ENCODE results near the gene MINK1. TPM values are rescaled to one million over a fixed set of nuclear protein-coding genes. Genes with fewer than 3 reads are reported as not detected.
"Not testable (repeated sequence)": the region's sequence is repeated elsewhere in the genome, so short reads cannot be mapped to it uniquely, and the experiment has no call there.

Gene MINK1
- polyA plus RNA-seq, 1 experiment = 69.1 TPM

DNA sequence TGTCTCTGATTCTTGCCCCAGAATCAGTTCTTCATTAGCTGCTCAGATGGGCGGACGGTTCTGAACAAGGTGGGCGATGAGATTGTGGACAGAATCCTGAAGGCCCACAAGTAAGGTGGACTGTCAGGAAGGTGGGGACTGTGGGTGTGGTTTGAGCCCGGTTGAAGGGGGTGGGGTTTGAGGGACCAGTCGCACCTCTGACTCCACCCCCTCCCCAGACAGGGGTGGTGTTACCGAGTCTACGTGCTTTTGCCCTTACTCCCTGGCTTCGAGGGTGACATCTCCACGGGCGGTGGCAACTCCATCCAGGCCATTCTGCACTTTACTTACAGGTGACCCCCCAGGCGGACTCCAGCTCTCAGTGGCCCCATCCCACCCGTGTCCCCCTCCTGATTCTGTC lies 14.9 kb upstream of the MINK1 start:
- Histone ChIP-seq H3K4me3 (ENCODE audit: low read depth, low read length) (no peak overlapping the region), H3K27me3 (ENCODE audit: control insufficient read depth, insufficient read depth, low read length) (no peaks in the 10 kb centered on the region), H3K36me3 (ENCODE audit: control insufficient read depth, insufficient read depth, low read length) (peaks cover 21% of the 10 kb centered on the region)
- ChIA-PET POLR2A (no interaction called here), CTCF (interaction anchor here (1.1 kb wide), 1 partner anchor 10 kb away, joined by 4 read pairs; no protein-coding TSS in a partner anchor)
- TF ChIP-seq, protein P1, sequence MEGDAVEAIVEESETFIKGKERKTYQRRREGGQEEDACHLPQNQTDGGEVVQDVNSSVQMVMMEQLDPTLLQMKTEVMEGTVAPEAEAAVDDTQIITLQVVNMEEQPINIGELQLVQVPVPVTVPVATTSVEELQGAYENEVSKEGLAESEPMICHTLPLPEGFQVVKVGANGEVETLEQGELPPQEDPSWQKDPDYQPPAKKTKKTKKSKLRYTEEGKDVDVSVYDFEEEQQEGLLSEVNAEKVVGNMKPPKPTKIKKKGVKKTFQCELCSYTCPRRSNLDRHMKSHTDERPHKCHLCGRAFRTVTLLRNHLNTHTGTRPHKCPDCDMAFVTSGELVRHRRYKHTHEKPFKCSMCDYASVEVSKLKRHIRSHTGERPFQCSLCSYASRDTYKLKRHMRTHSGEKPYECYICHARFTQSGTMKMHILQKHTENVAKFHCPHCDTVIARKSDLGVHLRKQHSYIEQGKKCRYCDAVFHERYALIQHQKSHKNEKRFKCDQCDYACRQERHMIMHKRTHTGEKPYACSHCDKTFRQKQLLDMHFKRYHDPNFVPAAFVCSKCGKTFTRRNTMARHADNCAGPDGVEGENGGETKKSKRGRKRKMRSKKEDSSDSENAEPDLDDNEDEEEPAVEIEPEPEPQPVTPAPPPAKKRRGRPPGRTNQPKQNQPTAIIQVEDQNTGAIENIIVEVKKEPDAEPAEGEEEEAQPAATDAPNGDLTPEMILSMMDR (IDR thresholded peaks at IDR 0.05; ENCODE audit: insufficient read depth, low read depth, low read length) = no peak
- DNase-seq (ENCODE audit: low read depth) = no peak

DNA sequence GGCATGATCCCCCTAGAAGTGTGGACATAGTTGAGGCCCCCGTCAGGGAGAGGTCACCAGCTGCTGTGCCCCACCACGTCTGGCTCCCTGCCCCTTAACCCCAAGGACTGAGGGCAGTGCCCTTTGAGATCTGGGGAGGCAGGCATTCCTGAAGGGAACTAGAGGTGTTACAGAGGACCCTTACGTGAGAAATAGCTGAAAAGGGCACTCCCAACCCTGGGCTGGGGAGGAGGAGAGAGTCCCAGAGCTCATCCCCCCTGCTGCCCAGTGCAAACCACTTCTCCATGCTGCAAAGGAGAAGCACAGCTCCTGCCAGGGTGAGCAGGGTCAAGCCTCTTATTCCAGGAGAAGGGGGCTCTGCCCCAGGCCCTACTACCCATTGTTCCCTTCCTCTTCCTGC lies 10.3 kb upstream of the MINK1 start:
- CTCF ChIA-PET = no interaction called here

DNA sequence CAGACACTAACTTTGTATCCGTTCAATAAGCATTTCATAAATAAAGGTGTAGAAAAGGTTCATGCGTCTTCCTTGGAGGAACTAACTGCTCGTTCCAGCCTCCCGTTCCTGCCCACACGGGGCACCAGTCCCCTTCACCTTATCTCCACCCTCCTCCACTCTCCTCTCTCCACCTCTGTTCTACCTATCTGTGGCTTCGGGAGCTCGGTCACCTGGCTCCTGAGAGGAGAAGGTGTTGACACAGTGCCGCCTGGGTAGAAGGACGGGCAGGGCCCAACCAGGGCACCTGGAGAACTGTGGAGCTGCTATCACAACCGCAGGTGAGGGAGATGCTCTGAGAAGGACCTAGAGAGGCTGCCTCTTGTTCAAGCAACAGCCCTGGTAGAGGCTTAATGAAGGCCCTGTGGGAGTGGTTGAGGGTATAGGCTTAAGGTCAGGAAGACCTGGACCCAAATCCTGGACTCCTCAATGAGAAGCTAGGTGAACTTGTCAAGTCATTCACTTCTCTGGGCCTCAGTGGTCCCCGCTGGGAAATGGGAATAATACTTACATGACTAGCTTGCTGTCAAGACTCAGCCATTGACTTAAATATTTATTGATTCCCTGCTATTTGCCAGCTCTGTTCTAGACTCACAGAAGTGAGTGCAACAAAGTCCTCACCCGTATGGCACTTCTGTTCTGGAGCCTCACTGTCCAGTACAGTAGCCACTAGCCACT lies 9.6 kb upstream of the MINK1 start:
- DNase-seq (ENCODE audit: low read depth) = no peak
- CTCF ChIA-PET = interaction anchor here (0.7 to 1.0 kb wide), 2 partner anchors 9 to 28 kb away, joined by 3 read pairs; partner anchors contain the start of gene PSMB6
- POLR2A ChIA-PET = no interaction called here

More for the DNA sequence above, 10.3 kb upstream of the MINK1 start:
- Histone ChIP-seq H3K27me3 (ENCODE audit: control insufficient read depth, insufficient read depth, low read length) (no peaks in the 10 kb centered on the region), H3K36me3 (ENCODE audit: control insufficient read depth, insufficient read depth, low read length) (peaks cover 3% of the 10 kb centered on the region), H3K4me3 (ENCODE audit: low read depth, low read length) (no peak overlapping the region)
- no peak for DNase-seq (ENCODE audit: low read depth)
- TF ChIP-seq, protein P1 (IDR thresholded peaks at IDR 0.05; ENCODE audit: insufficient read depth, low read depth, low read length) = no peak
- POLR2A ChIA-PET = no interaction called here

DNA sequence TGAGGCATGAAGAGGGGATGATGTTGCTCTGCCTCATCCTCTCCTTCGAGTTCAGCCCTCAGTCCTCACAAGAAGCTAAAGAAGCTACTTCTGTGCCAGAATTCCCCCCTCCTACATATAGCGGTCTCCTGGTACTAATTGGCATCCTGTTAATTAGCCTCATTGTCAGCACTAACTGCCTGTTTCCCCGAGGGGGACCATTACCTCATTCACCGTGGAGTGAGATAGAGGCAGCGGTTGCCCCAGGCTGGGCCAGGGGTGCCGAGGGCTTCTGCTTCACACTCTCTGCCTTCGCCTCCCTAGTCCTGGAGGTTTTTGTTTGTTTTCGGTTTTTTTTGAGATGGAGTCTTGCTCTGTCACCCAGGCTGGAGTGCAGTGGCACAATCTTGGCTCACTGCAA lies 5.7 kb upstream of the MINK1 start:
- TF ChIP-seq, protein P1 (IDR thresholded peaks at IDR 0.05; ENCODE audit: insufficient read depth, low read depth, low read length) = no peak
- CTCF ChIA-PET = no interaction called here
- Histone ChIP-seq H3K4me3 (ENCODE audit: low read depth, low read length) (no peak overlapping the region), H3K36me3 (ENCODE audit: control insufficient read depth, insufficient read depth, low read length) (peaks cover 3% of the 10 kb centered on the region), H3K27me3 (ENCODE audit: control insufficient read depth, insufficient read depth, low read length) (no peaks in the 10 kb centered on the region)
- no peak for DNase-seq (ENCODE audit: low read depth)
- POLR2A ChIA-PET = no interaction called here

More for the DNA sequence above, 9.6 kb upstream of the MINK1 start:
- Histone ChIP-seq H3K27me3 (ENCODE audit: control insufficient read depth, insufficient read depth, low read length) (no peaks in the 10 kb centered on the region), H3K36me3 (ENCODE audit: control insufficient read depth, insufficient read depth, low read length) (peaks cover 3% of the 10 kb centered on the region), H3K4me3 (ENCODE audit: low read depth, low read length) (no peak overlapping the region)
- TF ChIP-seq, protein P1 (IDR thresholded peaks at IDR 0.05; ENCODE audit: insufficient read depth, low read depth, low read length) = no peak

DNA sequence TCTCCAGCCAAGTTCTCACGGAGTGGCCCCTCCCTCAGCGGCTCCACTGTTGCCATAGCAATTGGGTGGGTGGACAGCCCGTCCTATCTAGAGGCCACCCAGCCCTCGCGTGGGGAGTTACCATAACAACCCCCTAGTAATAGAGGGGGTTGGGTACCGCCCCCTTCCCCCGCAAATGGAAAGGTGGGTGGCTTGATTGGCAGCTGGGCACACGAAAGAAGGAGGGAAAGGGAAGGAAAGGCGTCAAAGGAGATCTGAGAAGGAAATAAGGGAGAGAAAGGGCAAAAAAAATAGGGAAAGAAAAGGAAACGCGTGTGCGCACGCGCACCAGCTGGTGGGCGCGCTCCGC lies 337 bp upstream of the MINK1 start:
- DNase-seq (ENCODE audit: low read depth); H3K36me3 ChIP-seq (ENCODE audit: control insufficient read depth, insufficient read depth, low read length); H3K27me3 ChIP-seq (ENCODE audit: control insufficient read depth, insufficient read depth, low read length); POLR2A ChIA-PET: not testable (repeated sequence)
- CTCF ChIA-PET = interaction anchor here (0.7 kb wide), 1 partner anchor 76 kb away, joined by 3 read pairs; no protein-coding TSS in a partner anchor
- H3K4me3 ChIP-seq (ENCODE audit: low read depth, low read length) = peak overlapping the region; percentile 94
